DMS 273 treated with DMSO at 0.1 percent for 48 hours (cell line): Measurements from ENCODE around the gene IQSEC1.
"Not testable (repeated sequence)": the region's sequence is repeated elsewhere in the genome, so short reads cannot be mapped to it uniquely, and the experiment has no call there.

Source experiments
- DNase-seq: peaks from one replicate; lab custom pipeline; 2025; lab: John Stamatoyannopoulos, UW

Gene IQSEC1

DNA sequence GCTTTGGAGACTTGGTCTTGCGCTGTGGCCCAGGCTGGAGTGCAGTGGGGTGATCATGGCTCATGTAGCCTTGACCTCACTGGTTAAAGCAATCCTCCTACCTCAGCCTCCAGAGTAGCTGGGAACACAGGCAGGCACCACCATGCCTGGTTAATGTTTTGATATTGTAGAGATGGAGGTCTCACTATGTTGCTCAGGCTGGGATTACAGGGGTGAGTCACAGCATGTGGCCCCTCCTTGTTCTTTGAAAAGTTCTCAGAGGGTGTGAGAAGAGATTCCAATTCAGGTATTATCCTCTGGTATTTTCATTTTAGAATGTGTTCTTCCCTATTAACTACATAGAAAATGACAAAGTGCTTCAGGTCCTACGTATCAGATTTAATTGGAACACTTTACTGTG is 180.0 kb downstream of the IQSEC1 start:
- no peak for DNase-seq

DNA sequence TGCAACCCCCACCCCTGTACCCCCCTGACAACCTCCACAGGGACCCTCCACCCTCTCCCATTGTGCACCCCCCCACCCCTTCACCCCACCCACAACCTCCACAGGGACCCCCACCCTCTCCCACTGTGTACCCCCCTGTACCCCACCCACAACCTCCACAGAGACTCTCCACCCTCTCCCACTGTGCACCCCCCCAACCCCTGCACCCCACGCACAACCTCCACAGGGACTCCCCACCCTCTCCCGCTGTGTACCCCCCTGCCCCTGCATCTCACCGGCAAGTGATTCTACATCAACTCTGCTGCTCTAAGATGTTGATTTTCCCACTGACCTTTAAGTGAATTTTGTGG is 180.4 kb downstream of the IQSEC1 start:
- DNase-seq = no peak

DNA sequence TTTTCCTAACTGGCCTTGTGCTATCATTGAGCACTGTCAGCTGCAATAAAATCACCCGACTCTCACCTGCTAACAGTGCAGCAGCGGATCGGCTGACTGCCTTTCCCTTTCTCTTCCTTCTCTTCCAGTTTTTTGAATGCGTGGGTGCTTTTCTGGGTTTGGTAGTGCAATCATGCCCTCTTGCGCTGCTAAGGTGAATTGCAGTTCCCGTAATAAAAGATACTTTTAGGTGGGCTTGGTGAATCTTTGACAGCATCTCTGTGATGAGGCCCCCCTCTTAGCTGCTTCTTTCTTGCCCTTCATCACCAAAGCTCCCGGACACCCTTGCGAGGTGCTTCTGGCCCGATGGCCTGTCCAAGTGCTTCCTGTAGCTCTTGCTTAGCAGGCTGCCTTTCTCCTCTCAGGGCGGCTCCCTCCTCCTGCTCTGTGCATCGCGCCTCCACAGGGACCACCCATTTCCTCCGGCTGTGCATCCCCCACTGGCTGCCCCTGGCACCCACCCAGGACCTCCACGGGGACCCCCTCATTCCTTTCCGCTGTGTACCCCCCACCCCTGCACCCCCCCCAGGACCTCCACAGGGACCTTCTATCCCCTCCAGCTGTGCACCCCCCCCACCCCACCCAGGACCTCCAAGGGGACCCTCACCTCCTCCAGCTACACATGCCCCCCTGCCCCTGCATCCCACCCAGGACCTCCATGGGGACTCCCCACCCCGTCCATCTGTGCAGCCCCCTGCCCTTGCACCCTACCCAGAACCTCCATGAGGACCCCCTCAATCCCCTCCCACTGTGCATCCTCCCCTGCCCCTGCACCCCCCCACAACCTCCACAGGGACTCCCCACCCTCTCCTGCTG is 181.0 kb downstream of the IQSEC1 start:
- no peak for DNase-seq

DNA sequence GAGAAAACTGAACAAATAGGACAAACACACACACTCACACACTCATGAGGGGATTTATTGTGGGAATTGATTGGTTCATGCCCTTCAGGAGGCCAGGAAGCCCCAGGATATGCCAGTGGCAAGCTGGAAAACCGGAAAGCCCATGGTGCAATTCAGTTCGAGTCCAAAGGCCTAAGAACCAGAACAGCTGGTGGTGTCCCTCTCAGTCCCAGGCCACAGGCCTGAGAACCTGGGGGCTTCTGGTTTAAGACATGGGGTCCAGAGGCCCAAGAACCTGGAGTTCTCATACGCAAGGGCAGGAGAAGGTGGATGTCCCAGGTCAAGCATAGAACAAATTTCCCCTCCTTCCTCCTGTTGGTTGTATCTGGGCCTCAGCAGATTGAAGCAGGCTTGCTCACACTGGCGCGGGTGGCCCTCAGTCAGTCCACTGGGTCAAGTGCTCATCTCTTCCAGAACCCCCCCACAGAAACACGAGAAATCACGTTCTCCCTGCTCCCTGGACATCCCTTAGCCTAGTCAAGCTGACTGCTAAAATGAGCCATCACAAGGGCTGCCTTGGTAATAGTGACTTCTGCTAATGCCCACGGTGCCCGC is 181.7 kb downstream of the IQSEC1 start:
- DNase-seq = no peak

DNA sequence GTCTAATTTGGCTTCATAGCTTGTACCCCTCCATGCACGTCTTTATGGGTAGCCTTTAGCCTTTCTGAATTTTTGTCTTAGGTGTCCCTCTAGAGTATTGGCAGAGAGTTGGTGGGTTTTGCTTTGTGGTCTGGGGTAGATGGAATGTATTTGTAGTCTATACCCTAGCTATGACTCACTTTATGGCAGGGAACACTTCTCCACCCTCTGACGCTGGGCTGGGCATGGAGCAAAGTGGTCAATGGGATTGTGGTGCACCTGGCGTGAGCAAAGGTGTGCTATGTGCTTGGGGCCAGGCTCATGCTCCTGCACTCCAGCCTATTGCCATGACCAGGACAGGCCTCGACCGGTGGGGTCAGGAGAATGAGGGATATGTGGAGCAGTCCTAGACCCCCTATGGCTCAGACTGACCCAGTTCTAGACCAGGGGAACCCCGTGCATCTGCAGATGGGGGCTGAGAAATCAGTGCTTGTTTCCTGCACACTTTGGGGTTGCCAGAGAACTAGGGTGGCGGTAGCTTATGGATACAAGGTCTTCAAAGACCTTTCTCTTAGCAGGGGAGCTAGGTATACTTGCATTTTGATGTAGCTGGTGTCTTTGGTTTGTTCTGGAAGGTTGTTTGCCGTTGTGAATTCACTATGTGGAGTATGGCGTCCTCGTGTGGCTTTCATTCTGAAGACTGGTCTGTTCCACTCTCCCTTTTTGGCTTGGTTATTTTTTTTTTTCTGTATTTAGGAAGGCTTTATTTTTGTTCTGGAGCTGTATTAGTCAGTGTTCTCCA is 182.4 kb downstream of the IQSEC1 start:
- DNase-seq = no peak

DNA sequence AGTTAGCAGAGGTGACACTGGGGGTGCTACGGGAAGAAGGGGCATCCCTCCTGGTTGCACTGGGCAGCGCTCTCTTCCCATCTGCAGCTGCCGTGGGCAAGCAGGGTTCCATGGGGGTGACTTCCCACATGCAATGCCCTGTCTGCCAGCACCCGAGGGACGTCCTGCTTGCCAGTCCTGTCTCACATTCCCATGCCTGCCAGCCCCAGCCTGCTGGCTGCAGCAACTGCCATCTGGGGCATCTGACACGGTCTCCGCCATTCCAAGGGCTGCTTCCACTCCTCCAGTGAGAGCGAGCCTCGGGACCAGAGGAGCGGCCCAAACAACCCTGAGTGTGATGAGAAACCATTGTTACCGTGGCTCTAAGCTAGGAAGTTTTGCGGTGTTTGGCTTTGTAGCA is 186.5 kb downstream of the IQSEC1 start:
- DNase-seq = no peak

DNA sequence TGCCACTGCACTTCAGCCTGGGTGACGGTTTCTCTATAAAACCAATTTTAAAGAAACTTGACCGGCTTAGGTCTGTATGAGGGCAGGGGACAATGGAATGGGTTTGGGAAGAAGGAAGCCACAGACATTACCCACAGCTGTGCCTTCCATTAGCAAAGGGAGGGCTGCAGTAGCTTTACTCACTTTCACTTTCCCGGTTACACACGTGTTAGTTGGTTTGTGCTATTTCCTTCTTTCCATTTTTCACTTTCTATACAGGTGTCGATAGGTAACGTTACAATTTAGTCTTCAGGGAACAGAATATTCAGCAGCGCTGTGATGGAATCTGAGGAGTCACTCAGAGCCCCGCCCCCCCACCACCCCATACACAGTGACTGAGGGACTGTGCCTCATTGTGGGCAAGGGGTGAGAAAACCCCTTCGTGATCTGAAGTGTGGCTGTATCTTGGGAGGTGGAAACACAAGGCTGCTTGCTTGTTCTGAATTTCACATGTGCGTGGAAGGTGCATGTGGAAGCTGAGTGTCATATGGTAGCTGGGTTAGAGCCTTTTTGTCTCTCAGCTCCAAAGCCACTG is 187.0 kb downstream of the IQSEC1 start:
- DNase-seq = no peak

DNA sequence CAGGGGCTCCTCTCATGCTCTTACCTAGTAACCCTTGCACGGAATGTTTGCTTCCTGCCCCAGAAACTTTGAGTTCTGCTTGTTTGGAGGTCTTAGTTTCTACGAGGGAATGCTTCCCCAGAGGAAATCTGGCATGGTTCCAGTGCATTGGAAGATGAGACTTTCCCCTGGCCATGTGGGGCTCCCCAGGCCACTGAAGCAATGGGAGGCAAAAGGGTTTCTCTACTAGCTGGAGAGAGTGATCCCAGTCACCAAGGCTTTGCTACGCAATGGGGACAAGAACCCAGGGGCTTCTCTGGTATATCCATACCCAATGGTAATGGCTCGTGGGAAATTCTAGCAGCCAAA is 187.7 kb downstream of the IQSEC1 start:
- DNase-seq = no peak

DNA sequence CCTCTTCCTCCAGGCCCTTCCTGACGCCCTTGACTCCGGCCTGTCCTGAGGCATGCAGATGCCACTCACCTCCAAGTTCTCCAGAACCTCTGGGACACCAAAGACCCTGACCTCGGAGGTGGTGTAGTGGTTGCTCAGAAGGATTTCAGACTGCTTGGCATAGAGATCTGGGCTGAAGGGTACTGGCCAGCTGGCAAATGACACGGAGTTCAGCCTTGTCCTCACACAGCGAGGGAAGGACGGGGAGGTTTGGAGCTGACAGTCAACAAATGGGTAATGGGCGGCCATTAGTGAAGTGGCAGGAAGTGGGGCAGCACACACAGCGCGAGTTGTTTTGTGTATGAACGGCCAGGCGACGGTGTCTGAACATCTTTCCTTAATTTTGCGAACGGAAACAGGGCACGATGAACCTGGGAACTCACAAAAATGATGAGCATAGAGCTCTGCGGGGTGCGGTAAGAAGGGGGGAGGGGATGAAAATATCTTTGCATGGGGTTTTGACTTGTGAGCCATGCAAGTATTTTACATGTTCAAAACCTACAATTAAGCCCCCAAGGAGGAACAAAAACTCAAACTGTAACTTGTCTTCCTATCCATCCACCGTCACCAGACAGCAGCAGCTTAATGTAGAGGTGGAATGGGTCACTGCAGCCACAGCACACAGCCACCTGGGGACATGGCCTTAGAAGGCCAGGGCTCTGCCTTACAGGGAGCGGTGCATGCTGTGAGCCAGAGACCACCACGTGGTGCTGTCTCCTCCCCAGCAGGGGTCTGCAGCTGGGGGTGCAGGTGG is 188.2 kb downstream of the IQSEC1 start:
- no peak for DNase-seq

DNA sequence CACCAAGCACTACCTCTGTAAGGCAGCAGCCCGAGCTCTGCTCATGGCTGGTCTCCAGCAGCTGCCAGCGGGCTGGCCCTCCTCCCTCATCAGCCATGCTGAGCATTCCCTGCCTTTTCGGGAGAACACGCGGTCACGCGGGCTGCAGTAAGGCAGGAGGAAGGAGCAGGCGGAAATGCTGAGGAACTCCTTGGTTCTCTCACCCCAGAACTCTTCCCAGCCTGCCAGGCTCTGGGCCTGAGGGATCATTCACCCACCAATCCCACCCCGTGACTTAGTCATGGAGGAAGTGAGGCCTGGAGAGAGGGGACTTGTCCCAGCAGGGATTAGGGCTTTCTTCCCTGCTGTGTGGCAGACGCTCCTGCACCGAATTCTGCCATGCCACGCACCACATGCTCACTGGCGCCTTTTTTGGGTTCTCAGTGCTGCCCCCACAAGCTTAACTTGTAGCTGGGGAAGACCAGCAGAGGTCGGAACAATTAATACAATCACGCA is 189.0 kb downstream of the IQSEC1 start:
- DNase-seq = peak; percentile 31

DNA sequence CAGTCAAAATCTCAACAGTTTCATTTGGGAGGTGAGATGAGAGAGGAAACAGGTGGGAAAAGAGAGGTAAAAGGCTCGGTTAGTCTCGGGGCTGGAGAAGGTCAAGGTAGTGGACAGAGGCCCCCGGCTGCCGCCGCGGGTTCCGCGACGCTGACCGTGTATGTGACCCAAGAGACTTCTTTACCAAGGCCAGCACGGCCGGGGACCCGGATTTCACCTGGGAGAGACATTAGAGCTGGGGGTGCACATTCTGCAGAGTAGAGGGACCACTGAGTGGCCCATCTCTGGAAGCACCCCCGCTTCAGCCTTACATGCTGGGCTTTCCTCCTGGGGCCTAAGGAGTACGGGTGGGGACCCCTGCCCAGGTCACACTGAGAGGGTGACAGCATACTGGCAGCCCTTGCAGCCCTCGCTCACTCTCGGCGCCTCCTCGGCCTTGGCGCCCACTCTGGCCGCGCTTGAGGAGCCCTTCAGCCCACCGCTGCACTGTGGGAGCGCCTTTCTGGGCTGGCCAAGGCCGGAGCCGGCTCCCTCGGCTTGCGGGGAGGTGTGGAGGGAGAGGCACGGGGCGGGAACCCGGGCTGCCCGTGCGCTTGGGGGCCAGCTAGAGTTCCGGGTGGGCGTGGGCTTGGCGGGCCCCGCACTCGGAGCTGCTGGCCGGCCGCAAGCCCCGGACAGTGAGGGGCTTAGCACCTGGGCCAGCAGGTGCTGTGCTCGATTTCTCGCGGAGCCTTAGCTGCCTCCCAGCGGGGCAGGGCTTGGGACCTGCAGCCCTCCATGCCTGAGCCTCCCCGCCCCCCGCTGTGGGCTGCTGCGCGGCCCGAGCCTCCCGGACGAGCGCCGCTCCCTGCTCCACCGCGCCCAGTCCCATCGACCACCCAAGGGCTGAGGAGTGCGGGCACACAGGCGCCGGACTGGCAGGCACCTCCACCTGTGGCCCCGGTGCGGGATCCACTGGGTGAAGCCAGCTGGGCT is 190.6 kb downstream of the IQSEC1 start:
- DNase-seq = no peak

DNA sequence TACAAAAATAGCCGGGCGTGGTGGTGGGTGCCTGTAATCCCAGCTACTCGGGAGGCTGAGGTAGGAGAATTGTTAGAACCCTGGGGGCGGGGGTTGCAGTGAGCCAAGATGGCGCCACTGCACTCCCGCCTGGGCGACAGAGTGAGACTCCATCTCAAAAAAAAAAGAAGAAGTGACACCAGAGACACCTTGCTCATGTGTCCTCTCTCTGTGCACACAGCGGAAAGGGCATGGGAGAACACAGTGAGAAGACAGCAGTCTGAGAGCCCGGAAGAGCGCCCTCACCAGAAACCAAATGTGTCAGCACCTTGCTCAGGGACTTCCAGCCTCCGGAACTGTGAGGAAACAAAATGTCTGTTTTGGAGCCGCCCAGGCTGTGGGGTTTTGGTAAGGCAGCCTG is 191.4 kb downstream of the IQSEC1 start:
- not testable (repeated sequence) for DNase-seq

DNA sequence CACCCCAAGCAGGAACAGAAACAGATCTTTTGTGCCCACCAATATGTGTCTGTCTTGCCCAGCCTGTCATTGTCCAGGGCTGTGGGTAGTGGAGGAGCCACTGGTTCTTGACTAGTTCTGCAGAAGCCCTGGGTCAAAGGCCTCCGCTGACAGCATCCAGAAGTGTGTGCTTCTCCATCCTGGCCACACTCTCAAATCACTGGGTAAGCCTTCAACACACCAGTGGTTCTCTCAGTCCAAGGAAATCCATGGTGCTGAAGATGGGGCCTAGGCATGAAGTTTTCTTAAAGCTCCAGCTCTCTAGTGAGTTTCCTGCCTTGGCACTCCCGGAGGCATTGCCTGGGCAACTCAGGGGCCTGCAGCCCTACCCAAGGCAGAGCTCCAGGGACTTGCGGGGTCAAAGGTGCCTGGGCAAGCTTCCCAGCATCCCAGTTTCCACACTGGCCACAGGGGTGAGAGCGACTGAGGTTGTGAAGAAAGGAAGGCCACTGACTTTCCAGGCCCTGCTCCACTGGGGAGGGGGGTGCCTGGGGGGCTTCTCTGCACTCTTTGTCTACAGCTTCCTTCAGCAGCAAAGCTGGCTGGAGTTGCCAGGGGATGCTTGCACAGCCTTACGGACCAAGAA is 193.9 kb downstream of the IQSEC1 start:
- DNase-seq = no peak

DNA sequence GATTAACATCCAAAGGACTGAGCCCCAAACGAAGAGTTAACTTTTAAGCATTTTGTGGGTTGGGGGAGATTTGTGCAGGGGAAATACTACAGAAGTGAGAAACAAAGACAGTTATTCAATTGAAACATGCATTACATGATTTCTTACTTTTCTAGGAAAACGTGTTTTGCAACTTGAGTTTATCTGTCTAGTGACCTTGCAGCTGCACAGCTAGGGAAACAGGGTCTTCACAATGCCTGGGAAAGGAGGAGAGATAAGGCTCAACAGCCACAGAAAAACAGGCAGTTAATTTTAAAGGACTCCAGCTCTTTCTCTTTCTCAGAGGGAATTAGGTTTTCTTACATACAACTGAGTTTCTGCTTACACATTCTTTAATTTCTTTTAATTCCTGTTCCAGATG is 194.5 kb downstream of the IQSEC1 start:
- DNase-seq = not testable (repeated sequence)

DNA sequence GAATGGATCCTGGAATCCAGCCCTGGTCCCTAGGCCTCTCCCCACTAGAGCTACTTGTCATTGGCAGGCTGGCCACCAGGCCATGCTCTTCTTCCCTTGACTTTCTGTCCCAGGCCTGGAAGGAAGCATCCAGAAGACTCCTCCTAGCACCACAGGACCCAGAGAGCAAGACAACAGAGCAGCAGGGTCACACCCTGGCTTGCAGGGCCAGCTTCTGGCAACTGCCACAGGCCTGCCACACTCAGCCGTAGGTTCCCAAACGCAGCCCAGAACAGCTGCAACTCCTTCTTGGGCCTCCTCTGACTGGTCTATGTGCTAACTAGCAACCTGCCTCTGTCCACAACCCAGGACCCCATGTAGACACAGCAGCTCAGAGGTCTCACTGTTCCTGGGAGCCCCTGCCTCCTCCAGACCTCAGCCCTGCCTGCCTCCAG is 195.1 kb downstream of the IQSEC1 start:
- DNase-seq = no peak

DNA sequence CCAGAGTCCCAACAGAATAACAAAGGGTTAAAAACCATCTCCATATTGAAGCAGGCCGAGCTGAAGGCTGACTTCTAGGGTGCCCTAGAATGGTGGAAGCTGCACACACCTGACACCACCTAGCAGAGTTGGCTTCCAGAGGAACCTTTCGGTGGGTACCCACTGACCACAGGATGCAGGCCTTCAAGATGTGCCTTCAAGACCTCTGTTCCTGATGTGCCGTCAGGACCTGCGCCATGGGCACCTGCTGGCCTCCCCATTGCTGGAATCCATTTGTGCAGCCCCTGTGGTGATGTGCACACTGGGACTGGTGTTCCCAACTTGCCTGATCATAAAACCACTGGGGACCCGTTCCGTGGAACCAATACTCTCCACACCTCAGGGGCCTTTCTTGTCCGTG is 196.2 kb downstream of the IQSEC1 start:
- no peak for DNase-seq

DNA sequence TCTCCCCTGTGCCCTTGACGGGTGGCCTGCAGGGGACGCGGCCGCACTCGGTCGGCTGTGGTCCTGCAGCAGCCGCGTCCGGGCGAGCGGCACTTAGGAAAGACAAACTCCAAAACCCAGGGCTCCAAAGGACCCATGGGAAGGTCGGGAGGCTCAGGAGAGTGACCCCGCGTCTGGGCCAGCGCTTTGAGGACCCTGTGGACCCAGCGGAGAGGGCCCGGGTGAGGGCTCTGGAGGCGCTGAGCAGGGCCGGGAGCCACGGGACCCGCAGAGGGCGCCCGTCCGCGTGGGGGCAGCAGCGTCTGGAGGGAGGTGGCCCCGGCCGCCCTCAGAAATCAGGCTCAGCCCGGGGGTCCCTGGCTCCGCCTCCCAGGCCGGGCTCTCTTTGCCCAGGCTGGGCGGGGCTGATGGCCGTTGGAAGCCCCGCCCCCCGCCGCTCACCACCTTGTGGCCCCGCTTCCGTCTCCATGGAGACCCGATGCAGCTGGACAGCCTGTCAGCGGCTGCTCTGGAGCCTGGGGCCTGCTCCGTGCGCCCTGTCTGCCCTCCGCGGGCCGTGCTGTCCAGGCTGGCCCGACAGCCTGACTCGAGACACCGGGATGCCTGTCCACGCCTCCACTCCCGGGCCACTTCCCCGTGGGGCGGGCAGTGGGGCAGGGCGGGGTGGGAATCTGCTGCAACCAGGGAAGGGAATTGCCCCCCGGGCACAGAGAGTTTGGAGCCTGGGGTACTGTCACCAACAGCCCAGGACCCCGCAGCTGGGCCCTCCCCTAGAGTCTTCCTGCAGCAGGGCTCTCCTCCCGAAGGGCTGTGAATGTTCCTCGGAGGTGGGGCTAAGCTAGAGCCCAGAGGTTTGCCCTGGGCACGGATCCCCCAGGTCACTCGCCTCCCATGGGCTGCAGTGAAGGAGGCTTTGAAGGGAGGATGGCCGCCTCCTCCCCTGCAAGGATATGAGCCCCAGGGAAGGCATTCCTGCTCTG is 197.1 kb downstream of the IQSEC1 start:
- DNase-seq = no peak

DNA sequence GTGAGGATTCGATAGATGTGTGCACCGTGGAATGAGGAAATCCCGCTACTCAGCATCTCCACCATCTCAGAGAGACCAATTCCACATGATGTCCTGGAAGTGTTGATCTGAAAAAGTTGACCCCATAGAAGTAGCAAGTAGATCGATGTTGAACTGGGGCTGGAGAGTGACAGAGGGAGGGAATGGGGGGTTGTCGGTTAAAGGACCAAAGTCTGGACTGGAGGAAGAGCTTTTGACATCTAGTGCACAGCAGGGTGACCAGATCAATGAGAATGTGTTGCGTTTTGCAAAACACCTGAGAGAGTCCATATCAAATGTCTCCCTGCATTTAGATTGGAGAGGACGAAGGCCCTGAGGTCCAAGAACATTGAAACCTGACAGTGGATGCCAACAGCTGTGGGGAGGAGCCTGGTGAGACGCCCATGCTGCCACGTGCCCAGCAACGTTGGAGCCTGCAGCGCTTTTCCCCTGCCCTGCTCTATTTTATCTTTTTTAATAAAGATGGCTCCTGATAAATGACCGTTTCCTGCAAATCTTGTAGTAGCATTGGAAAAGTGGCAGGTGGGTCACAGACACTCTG is 201.7 kb downstream of the IQSEC1 start:
- no peak for DNase-seq
